ENCODE results near the gene SMOC2.
"Not testable (repeated sequence)": the region's sequence is repeated elsewhere in the genome, so short reads cannot be mapped to it uniquely, and the experiment has no call there.

The SMOC2 gene

DNA sequence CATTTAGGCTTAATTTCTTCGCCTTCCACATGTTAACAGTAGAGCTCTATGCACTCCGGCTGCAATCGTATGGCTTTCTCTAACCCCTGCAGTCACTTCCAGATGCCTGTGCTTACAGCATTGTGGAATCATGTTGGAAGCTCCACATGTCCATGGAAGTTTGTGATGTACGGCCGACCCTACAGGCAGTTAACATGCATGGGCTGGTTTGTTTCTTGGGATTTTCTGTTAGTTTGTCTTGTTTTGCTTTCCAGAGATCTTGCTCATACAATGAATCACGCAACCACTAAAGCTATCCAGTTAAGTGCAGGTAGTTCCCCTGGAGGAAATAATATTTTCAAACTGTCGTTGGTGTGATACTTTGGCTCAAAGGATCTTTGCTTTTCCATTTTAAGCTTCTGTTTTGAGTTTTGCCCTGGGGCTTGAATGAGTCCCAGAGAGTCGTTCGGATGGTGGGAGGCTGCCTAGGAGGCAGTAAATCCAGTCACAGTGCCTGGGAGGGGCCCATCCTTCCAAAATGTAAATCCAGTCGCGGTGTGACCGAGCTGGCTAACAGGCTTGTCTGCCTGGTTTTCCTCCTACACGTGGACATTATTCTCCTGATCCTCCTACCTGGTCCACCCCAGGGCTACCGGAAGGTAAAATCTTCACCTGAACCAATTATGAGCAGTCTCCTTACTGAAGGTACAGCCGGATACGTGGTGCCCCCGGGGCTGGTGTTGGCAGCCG, 225.9 kb downstream of the SMOC2 start:
- DNase-seq = no peak

GRCh38 chr6:168667428-168667805, 226.4 kb downstream of the SMOC2 start:
- DNase-seq = no peak

GRCh38 chr6:168670401-168670985, 229.5 kb downstream of the SMOC2 start:
- DNase-seq = no peak

GRCh38 chr6:168671028-168671862, 230.3 kb downstream of the SMOC2 start:
- DNase-seq = no peak

DNA sequence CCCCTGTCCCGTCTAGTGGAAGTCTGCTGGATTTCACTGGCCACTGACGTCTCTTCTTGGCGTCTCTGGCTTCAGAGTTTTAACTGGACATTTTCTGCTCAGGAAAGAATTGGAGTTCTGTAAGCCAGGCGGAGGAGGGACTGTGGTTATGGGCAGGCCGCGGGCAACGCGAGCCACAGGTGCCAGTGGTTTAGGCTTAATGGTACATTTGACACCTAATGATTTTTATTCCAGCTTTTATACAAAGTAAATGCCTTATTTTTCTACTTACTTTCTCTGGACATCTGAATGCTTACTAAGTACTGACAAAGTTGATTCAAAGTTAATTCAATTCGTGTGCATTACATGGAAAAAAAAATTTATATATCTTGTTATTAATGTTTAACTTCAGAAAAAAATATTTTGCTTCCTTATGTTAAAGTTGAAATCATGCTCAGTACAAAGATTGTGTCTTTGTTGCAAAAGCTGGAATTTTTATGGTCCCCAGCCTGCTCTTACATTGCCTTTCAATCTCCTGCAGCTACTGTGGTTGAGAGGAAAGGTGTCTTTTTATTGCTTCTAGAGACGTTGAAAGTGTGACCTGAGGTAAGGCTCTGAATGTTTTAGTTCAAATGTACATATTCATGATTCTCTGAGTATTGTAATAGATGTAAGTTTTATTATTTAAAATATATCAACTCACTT, 231.0 kb downstream of the SMOC2 start:
- no peak for DNase-seq

DNA sequence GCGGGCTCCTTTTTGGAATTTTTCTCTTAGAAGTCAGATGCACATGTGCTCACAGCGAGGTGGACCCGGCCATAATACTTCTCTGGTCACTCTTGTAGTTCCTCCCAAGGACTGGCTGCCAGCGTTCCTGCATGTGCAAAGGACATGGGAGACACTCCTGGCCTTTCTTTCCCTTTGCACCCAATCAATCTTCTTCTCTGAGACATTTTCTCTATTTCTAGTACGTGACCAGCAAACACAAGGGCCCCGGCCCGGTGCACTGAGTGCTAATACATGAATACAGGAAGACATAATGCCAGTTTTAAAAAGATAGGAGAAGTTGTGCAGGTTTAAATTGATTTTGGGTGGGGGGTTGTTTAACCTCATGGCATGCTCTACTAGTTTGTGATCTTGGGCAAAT, 233.6 kb downstream of the SMOC2 start:
- DNase-seq = no peak

GRCh38 chr6:168675375-168675774, 234.4 kb downstream of the SMOC2 start:
- no peak for DNase-seq

DNA sequence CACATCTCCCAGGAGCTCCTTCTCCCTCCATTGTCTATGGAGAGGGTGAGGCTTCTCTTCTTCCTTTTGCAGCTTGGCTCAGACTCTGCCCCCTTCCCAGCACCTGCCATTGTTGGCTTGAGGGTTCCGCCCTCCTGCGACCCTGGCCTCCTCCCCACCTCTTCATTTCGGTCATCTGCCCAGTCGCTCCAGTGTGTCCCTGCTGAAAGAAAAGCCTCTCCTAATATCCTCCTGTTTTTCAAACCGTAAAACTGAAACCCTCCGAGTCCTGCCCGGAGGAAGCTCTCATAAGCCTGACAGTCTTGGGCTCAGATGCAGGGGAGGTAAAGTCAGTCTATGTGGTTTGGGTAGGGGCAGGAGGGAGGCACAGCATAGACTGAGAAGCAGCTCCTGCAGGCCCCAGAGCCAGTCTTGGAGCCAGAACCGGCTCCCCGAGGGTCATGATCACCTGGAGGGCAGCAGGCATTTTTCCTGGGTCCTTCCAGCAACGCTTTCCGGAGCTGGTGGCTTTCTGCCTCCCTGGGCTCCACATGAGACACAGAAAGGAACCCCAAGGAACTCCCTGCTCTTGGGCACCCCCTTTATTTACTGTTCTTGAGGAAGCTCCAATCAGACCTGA, 235.1 kb downstream of the SMOC2 start:
- no peak for DNase-seq

DNA sequence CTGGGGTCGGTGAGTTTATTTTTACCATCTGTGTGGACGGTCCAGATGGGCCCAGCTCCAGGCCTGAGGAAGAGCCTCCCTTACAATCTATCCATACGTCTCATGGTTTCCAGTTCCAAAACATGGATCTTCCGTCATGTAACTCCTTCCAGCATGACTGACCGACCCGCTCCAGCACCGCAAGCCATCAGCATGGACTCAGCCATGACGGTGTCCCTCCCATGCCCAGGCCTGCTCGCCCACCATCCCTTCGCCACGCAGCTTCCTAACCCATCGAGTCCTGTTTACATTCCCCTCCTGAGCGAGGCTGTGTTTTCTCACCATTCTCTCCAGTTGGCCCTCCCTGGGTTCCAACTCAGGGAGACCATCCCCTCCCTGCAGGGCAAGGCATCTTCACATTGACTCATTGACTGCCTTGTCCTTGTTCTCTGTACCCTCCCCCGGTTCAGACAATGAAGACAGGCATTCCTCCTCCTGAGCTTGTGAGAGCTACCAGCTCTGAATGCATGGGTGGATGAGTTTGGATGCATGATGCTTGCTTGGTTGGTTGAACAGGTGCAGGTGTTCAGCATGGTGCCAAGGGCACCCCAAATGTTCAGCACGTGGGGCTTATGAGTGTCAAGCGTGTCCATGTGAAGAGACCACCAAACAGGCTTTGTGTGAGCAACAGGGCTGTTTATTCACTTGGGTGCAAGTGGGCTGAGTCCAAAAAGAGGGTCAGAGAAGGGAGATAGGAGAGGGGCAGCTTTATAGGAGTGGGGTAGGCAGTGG, 235.8 kb downstream of the SMOC2 start:
- DNase-seq = no peak

DNA sequence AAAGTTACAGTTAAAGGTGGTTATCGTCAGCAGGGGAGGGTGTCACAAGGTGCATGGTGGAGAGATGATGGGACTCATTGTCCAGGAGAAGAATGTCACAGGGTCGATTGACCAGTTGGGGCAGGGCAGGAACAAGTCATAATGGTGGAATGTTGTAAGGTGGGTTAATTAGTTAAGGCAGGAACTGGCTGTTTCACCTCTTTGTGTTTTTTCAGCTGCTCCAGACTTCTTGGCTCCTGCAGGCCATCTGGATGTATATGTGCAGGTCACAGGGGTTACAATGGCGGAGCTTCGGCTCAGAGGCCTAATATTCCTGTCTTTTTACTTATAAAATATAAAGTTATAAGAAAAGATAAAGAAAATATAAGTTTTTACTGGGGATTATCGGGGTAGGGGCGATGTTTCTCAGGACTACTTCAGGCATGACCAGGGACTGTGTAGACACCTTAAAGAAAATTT, 236.4 kb downstream of the SMOC2 start:
- DNase-seq = not testable (repeated sequence)

- no peak for DNase-seq
These were observed 237.1 kb downstream of the SMOC2 start for GRCh38 chr6:168678077-168678476.

DNA sequence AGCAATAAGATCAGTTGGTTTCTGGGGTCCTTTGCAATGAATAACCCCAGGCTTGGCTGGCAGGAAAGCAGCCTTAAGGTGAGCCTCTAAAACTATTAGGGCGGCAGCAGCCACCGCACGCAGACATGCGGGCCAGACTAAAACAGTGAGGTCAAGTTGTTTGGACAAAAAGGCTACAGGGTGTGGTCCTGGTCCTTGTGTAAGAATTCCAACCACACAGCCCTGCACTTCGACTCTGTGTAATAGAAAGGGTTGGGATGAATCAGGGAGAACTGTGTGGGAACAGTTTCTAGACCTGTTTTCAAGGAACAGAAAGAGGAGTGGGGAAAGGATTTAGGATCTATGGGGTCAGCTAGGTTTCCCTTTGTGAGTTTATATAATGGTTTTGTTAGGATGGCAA, 237.6 kb downstream of the SMOC2 start:
- DNase-seq = no peak

GRCh38 chr6:168681748-168682147, 240.8 kb downstream of the SMOC2 start:
- no peak for DNase-seq

DNA sequence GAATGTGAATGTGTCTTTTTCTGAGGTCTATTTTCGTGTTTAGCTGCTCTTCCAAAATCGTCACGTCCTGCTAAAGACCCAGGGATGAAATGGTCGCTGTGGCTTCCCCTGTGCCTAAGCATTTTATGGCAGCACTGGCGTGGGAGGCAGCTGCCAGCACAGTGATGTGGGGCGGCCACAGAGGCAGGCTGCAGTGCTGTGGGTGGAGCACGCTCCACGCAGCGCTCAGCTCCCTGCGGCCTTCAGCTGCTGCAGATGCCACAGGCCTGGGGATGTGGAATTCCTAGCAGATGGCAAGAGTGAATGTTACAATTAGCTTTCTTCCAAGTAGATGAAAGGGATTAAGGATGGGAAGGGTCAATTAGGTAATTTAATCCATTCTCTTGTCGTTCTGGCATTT, 242.6 kb downstream of the SMOC2 start:
- no peak for DNase-seq

GRCh38 chr6:168684471-168684870, 243.5 kb downstream of the SMOC2 start:
- no peak for DNase-seq

- DNase-seq = no peak
These were observed 243.9 kb downstream of the SMOC2 start for GRCh38 chr6:168684906-168685305.

DNA sequence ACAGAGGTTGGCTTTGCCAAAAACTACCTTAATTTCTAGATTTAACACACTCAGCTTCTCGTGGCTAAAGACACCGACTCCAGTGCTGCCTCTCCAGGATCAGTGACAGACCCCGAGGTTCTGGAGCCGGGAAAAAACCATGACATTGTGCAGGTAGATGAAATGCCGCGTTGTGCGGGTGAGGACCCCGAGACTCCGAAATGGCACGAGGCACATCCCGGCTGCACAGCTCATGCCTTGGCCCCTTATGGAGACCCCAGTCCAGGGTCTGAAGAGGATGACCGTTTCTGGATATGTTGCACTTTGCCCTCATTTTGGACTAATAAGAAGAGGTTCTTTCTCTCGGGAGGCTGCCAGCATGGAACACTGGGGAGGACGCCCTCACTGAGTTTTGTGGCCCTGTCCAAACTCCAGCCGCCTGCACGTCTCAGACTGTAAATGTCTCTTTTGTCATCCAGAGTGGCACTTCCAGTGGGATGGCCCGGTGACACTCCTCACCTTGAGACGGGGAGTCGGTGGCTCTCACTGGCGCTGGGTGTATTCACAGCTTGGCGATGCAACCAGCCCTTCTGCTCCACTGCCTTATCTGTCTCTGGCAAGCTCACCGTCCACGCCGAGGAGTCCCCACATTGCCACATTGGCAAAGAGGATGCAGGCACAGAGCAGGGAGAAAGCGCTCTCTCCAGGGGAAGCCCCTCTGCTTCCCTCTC, 245.2 kb downstream of the SMOC2 start:
- no peak for DNase-seq

DNA sequence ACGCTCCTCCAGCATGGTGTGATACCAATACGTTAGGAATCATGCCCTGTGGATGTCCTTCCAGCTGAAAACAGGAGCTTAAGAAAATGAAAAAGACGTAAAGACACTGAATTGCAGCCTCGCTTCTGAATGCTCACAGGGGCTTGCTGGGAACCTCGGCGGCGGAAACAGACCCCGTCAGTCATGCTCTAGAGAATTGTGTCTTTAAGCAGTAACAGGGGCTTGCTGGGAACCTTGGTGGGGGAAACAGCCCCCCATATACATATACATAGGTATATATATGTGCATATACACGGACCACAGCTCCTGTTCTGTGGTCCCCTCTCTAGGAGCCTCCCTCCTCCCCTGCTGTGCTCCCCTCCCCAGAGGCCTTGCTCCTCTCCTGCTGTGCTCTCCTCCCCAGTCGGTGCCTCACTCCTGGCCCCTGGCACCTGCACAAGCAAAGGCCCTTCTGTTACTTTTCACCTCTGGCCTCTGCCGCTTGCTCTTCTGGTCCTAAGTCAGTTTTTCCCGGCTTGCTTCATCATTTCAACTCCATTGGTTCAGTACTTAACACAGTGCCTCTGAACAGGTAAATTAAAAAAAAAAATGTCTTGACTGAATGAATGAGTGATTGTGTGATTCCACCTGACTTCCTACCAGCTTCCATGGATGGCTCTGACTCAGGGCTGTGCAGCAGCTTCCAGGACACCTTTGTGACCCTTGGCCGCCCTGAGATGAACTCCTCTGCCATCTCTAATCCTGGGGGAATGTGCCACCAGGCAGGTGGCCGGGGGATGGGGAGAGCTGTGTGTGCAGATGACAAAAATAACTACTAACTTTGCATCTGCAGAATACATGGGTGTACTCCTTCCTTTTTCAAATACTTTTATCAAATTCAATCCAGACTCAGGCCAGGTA, 246.1 kb downstream of the SMOC2 start:
- DNase-seq = no peak

DNA sequence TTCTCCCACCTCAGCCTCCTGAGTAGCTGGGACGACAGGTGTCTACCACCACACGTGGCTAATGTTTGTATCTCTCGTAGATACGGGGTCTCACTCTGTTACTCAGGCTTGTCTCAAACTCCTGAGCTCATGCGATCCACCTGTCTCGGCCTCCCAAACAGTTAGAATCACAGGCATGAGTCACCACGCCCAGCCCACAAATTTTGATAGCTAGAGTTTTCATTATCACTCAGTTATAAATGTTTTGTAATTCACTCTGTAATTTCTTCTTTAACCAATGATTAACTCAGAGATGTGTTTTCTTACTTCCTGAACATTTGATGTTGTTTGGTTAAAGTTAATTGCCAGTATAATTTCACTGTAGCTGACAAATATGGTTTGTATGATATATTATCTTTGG, 249.3 kb downstream of the SMOC2 start:
- DNase-seq = no peak

GRCh38 chr6:168691774-168692173, 250.8 kb downstream of the SMOC2 start:
- DNase-seq = no peak
